Tibial artery (tissue), 4 donors: Measurements from ENCODE around the gene FAM171A1.
"Not testable (repeated sequence)": the region's sequence is repeated elsewhere in the genome, so short reads cannot be mapped to it uniquely, and the experiment has no call there.

Experiments used
- DNase-seq, 2 donors: peaks; one replicate each; pipeline ENCODE4 v3.0.0-alpha.2; 2019
- H3K27ac ChIP-seq, 2 donors: fragments of 200-600 bp; sonication (generic) in 1 of 2; 1 replicate in 1 of 2; 2 replicates in 1 of 2; pipeline ENCODE4 v1.5.1; 2018 to 2019; ENCODE audit warnings: mild to moderate bottlenecking in 1 of 2
- H3K27me3 ChIP-seq, 2 donors: fragments of 200-600 bp; sonication (generic) in 1 of 2; one replicate each; pipeline versions ENCODE4 v1.5.1 to v1.6.0; 2016 to 2019
- H3K36me3 ChIP-seq, 3 donors: fragments of 200-600 bp; sonication (generic) in 2 of 3; one replicate each; pipeline ENCODE4 v1.5.1; 2016 to 2019; ENCODE audit warnings: mild to moderate bottlenecking in 2 of 3
- H3K4me1 ChIP-seq, 4 donors: fragments of 200-600 bp; sonication (generic) in 2 of 4; 1 replicate in 3 of 4; 2 replicates in 1 of 4; pipeline ENCODE4 v1.5.1; 2016 to 2019
- H3K4me3 ChIP-seq, 2 donors: fragments of 200-600 bp; sonication (generic) in 1 of 2; 1 replicate in 1 of 2; 2 replicates in 1 of 2; pipeline ENCODE4 v1.5.1; 2018 to 2019; ENCODE audit warnings: mild to moderate bottlenecking in 2 of 2
- H3K9me3 ChIP-seq, 3 donors: fragments of 200-600 bp; sonication (generic) in 1 of 3; one replicate each; pipeline ENCODE4 v1.5.1; 2016 to 2019
- CTCF ChIP-seq, 2 experiments: fragments of 200-600 bp in 1 of 2; fragments of 450-650 bp in 1 of 2; IDR thresholded peaks; one replicate each; pipeline ENCODE4 v1.5.1; 2017 to 2019; ENCODE audit warnings: antibody characterized with exemption in 2 of 2, mild to moderate bottlenecking in 1 of 2, moderate library complexity in 1 of 2
- intact Hi-C: fragments of 100-400 bp; cut with DNase I; formaldehyde crosslinking; loops from one replicate; pipeline ENCODE4 v1.15.0; 2023; ENCODE audit warnings: low total_unique reads

The FAM171A1 gene

GRCh38 chr10:15393139-15393825 lies 22.2 kb upstream of the FAM171A1 start:
- Histone ChIP-seq H3K4me1 (no peaks in the 10 kb centered on the region), H3K27ac (no peak overlapping the region), H3K27me3 (no peaks in the 10 kb centered on the region), H3K4me3 (no peak overlapping the region), H3K9me3 (no peaks in the 10 kb centered on the region), H3K36me3 (no peaks in the 10 kb centered on the region)
- no peak for TF ChIP-seq CTCF (IDR thresholded peaks at IDR 0.05)
- intact Hi-C loops, result no loop called here
- DNase-seq, result no peak

- Histone ChIP-seq H3K9me3 (no peaks in the 10 kb centered on the region), H3K36me3 (no peaks in the 10 kb centered on the region), H3K4me1 (no peaks in the 10 kb centered on the region), H3K4me3 (no peak overlapping the region), H3K27me3 (no peaks in the 10 kb centered on the region), H3K27ac (no peak overlapping the region)
- intact Hi-C loops, result no loop called here
- no peak for DNase-seq
- no peak for TF ChIP-seq CTCF (IDR thresholded peaks at IDR 0.05)
These were observed 20.4 kb upstream of the FAM171A1 start for GRCh38 chr10:15391491-15391890.

- H3K4me3 ChIP-seq, intact Hi-C loops, H3K9me3 ChIP-seq, DNase-seq, H3K36me3 ChIP-seq, H3K4me1 ChIP-seq, H3K27me3 ChIP-seq, H3K27ac ChIP-seq: not testable (repeated sequence)
These were observed 17.1 kb upstream of the FAM171A1 start for GRCh38 chr10:15388172-15388571.

- no peak for TF ChIP-seq CTCF (IDR thresholded peaks at IDR 0.05)
- Histone ChIP-seq H3K4me1 (no peaks in the 10 kb centered on the region), H3K9me3 (no peaks in the 10 kb centered on the region), H3K27me3 (no peaks in the 10 kb centered on the region), H3K4me3 (no peak overlapping the region), H3K36me3 (no peaks in the 10 kb centered on the region), H3K27ac (no peak overlapping the region)
- intact Hi-C loops, result no loop called here
- DNase-seq, result no peak
These were observed 15.9 kb upstream of the FAM171A1 start for GRCh38 chr10:15387021-15387420.

- Histone ChIP-seq H3K27ac (no peak overlapping the region), H3K4me1 (no peaks in the 10 kb centered on the region), H3K36me3 (no peaks in the 10 kb centered on the region), H3K27me3 (peaks cover 0 to 4% of the 10 kb centered on the region in 2 donors), H3K4me3 (no peak overlapping the region), H3K9me3 (no peaks in the 10 kb centered on the region)
- no peak for TF ChIP-seq CTCF (IDR thresholded peaks at IDR 0.05)
- DNase-seq, result no peak
- intact Hi-C loops, result no loop called here
These were observed 14.7 kb upstream of the FAM171A1 start for GRCh38 chr10:15385552-15386455.

GRCh38 chr10:15381420-15381819 lies 10.3 kb upstream of the FAM171A1 start:
- DNase-seq, result no peak
- Histone ChIP-seq H3K4me3 (no peak overlapping the region), H3K27ac (no peak overlapping the region), H3K27me3 (peaks cover 0 to 8% of the 10 kb centered on the region in 2 donors), H3K9me3 (no peaks in the 10 kb centered on the region), H3K4me1 (no peaks in the 10 kb centered on the region), H3K36me3 (no peaks in the 10 kb centered on the region)
- intact Hi-C loops, result no loop called here
- no peak for TF ChIP-seq CTCF (IDR thresholded peaks at IDR 0.05)
